K562 (cell line): ENCODE measurements around the gene CDKN3.
"Not testable (repeated sequence)": the region's sequence is repeated elsewhere in the genome, so short reads cannot be mapped to it uniquely, and the experiment has no call there.

Experiments used
- CHD2 ChIP-seq: IDR thresholded peaks from 2 replicates; pipeline ENCODE4 v1.6.1; 2011; ENCODE audit warnings: low read depth, low read length
- CTCF ChIP-seq, 3 experiments: IDR thresholded peaks in 2 of 3; conservative IDR thresholded peaks in 1 of 3; 2 replicates each; pipeline ENCODE4 v1.5.1; 2011 to 2012; ENCODE audit warnings: low read length in 3 of 3, mild to moderate bottlenecking in 3 of 3, control low read depth in 2 of 3, improper control_type of control experiment in 1 of 3, inconsistent platforms in 1 of 3, low read depth in 1 of 3, mixed read lengths in 1 of 3, moderate library complexity in 1 of 3; ENCODE audit not compliant: insufficient read depth in 2 of 3
- EZH2 ChIP-seq: IDR thresholded peaks from 2 replicates; pipeline ENCODE4 v1.6.1; 2012; ENCODE audit warnings: low read depth, mild to moderate bottlenecking, inconsistent platforms, low read length, borderline replicate concordance
- FOXK2 ChIP-seq, 2 experiments: fragments of 450-650 bp; IDR thresholded peaks in 1 of 2; conservative IDR thresholded peaks in 1 of 2; 2 replicates each; pipeline ENCODE4 v1.6.1; 2016; ENCODE audit warnings: low read depth in 2 of 2, mild to moderate bottlenecking in 1 of 2
- KDM5B ChIP-seq: fragments of 200-600 bp; sonication (generic); IDR thresholded peaks from 2 replicates; pipeline ENCODE4 v1.6.1; 2012; ENCODE audit warnings: low read depth, mild to moderate bottlenecking, moderate library complexity, low read length, control low read depth, inconsistent platforms; ENCODE audit not compliant: insufficient replicate concordance
- KLF16 ChIP-seq: IDR thresholded peaks from 2 replicates; pipeline ENCODE4 v1.6.1; 2016; ENCODE audit warnings: antibody characterized with exemption
- NFXL1 ChIP-seq: fragments of 450-650 bp; formaldehyde crosslinking; IDR thresholded peaks from 2 replicates; pipeline ENCODE4 v1.4.0; 2021; ENCODE audit warnings: mild to moderate bottlenecking
- POLR2AphosphoS5 ChIP-seq: IDR thresholded peaks from 2 replicates; pipeline ENCODE4 v1.6.1; 2011; ENCODE audit warnings: mild to moderate bottlenecking, low read depth, low read length, moderate library complexity; ENCODE audit not compliant: control insufficient read depth, insufficient read depth
- SMC3 ChIP-seq: conservative IDR thresholded peaks from 2 replicates; pipeline ENCODE4 v1.6.1; 2011; ENCODE audit warnings: low read depth, low read length, improper control_type of control experiment; ENCODE audit not compliant: insufficient read depth
- ZNF445 ChIP-seq: fragments of 250-450 bp; sonication (Bioruptor Pico); IDR thresholded peaks from 2 replicates; pipeline ENCODE4 v1.4.0; 2020; ENCODE audit warnings: low read depth, mild to moderate bottlenecking, moderate library complexity

GRCh38 chr14:54378893-54379292, 17.9 kb upstream of the CDKN3 start:
- not testable (repeated sequence) for TF ChIP-seq EZH2; POLR2AphosphoS5; KDM5B; FOXK2 (conservative IDR thresholded peaks at IDR 0.05 in 1 of 2, IDR thresholded peaks at IDR 0.05 in 1 of 2; ENCODE audit: low read depth in 2 of 2); KLF16; SMC3; ZNF445 (CRISPR knock-in tag); CHD2; CTCF (IDR thresholded peaks at IDR 0.05 in 2 of 3, conservative IDR thresholded peaks at IDR 0.05 in 1 of 3; ENCODE audit: insufficient read depth in 2 of 3, low read depth in 1 of 3, low read length in 3 of 3); NFXL1
